SW480 (cell line): ENCODE data around the gene SYTL3.
A peak's percentile ranks its signal among the peaks of the same experiment; 100 is the strongest.

ENCODE experiments used
- DNase-seq: peaks from one replicate; pipeline ENCODE4 v3.0.0-alpha.2; 2016; ENCODE audit warnings: low spot score

Gene SYTL3

GRCh38 chr6:158759966-158760617 lies 110.2 kb downstream of the SYTL3 start:
- no peak for DNase-seq

- no peak for DNase-seq
Observed at GRCh38 chr6:158760618-158761250, 110.9 kb downstream of the SYTL3 start.

- DNase-seq, result no peak
Observed at GRCh38 chr6:158761746-158762145, 111.9 kb downstream of the SYTL3 start.

- DNase-seq, result no peak
Observed at GRCh38 chr6:158762787-158763433, 113.1 kb downstream of the SYTL3 start.

- DNase-seq, result peak; percentile 17
Observed at GRCh38 chr6:158763434-158764182, 113.8 kb downstream of the SYTL3 start.

GRCh38 chr6:158764183-158764849 lies 114.5 kb downstream of the SYTL3 start:
- DNase-seq, result no peak

GRCh38 chr6:158764926-158765325 lies 115.1 kb downstream of the SYTL3 start:
- DNase-seq, result no peak

- no peak for DNase-seq
Observed at GRCh38 chr6:158765499-158766068, 115.7 kb downstream of the SYTL3 start.

- DNase-seq, result no peak
Observed at GRCh38 chr6:158766621-158767455, 117.0 kb downstream of the SYTL3 start.

- no peak for DNase-seq
Observed at GRCh38 chr6:158767709-158768108, 117.9 kb downstream of the SYTL3 start.

- no peak for DNase-seq
Observed at GRCh38 chr6:158768436-158768835, 118.6 kb downstream of the SYTL3 start.

GRCh38 chr6:158769234-158769770 lies 119.4 kb downstream of the SYTL3 start:
- no peak for DNase-seq

GRCh38 chr6:158769771-158770432 lies 120.0 kb downstream of the SYTL3 start:
- no peak for DNase-seq

GRCh38 chr6:158770533-158771330 lies 120.9 kb downstream of the SYTL3 start:
- DNase-seq, result no peak

- DNase-seq, result no peak
Observed at GRCh38 chr6:158771399-158772152, 121.7 kb downstream of the SYTL3 start.

GRCh38 chr6:158772172-158772571 lies 122.3 kb downstream of the SYTL3 start:
- DNase-seq, result no peak

- peak; percentile 66 for DNase-seq
Observed at GRCh38 chr6:158772851-158773371, 123.1 kb downstream of the SYTL3 start.
